C4-2B (cell line): Measurements from ENCODE around the gene SRSF5.

ENCODE experiments used
- CTCF ChIP-seq: fragments of 450-650 bp; conservative IDR thresholded peaks from 2 replicates; pipeline ENCODE4 v1.5.1; 2017; ENCODE audit warnings: mild to moderate bottlenecking
- ZFX ChIP-seq: fragments of 450-650 bp; IDR thresholded peaks from 2 replicates; pipeline ENCODE4 v1.6.1; 2017

- TF ChIP-seq CTCF, result no peak
- TF ChIP-seq ZFX, result no peak
These were observed 1.9 kb downstream of the SRSF5 start for GRCh38 chr14:69768873-69769272.
